Measurements from ENCODE around the gene SCD.

GRCh38 chr10:100356067-100357017 is 9.3 kb downstream of the SCD start:
- TF ChIP-seq EP300 (IDR thresholded peaks at IDR 0.05; ENCODE audit: borderline replicate concordance) (no peak), YY1 (IDR thresholded peaks at IDR 0.05; ENCODE audit: low read depth) (no peak), REST (IDR thresholded peaks at IDR 0.05; ENCODE audit: low read depth) (no peak), CEBPB (IDR thresholded peaks at IDR 0.05) (no peak), RAD21 (IDR thresholded peaks at IDR 0.05; ENCODE audit: low read depth) (no peak)
